ENCODE measurements around the gene LGALS3. TPM values are rescaled to one million over a fixed set of nuclear protein-coding genes. Genes with fewer than 3 reads are reported as not detected.

Gene LGALS3
- total RNA-seq, 3 donors from 2014 or later = 488 to 1,705 (median 1,380) TPM

- ATAC-seq = no peak
- H3K4me1 ChIP-seq (ENCODE audit: low read depth) = peaks cover 32% of the 10 kb centered on the region
- H3K36me3 ChIP-seq (ENCODE audit: low read depth) = no peaks in the 10 kb centered on the region
- H3K9me3 ChIP-seq = no peaks in the 10 kb centered on the region
- H3K4me3 ChIP-seq = no peak overlapping the region
- no peak for TF ChIP-seq CTCF (IDR thresholded peaks at IDR 0.05)
- no peak for DNase-seq
- intact Hi-C loops (cut with DNase I, micrococcal nuclease) = no loop called here
Measured at GRCh38 chr14:55115861-55116245, 13.2 kb upstream of the LGALS3 start.

- ATAC-seq (peak; percentile 85), DNase-seq (peak in 2 of 3 donors; percentile 56 to 60)
- Histone ChIP-seq H3K4me3 (no peak overlapping the region), H3K4me1 (ENCODE audit: low read depth) (peaks cover 38% of the 10 kb centered on the region), H3K9me3 (no peaks in the 10 kb centered on the region), H3K36me3 (ENCODE audit: low read depth) (no peaks in the 10 kb centered on the region)
- intact Hi-C loops (cut with DNase I, micrococcal nuclease) = no loop called here
- no peak for TF ChIP-seq CTCF (IDR thresholded peaks at IDR 0.05)
Measured at GRCh38 chr14:55116246-55117030, 12.6 kb upstream of the LGALS3 start.

- ATAC-seq (no peak), DNase-seq (no peak)
- no peak for TF ChIP-seq CTCF (IDR thresholded peaks at IDR 0.05)
- peaks cover 4% of the 10 kb centered on the region for H3K36me3 ChIP-seq (ENCODE audit: low read depth)
- no peaks in the 10 kb centered on the region for H3K9me3 ChIP-seq
- peaks cover 42% of the 10 kb centered on the region for H3K4me1 ChIP-seq (ENCODE audit: low read depth)
- intact Hi-C loops (cut with DNase I, micrococcal nuclease) = no loop called here
- no peak overlapping the region for H3K4me3 ChIP-seq
Measured at GRCh38 chr14:55117803-55118441, 11.1 kb upstream of the LGALS3 start.

GRCh38 chr14:55118761-55119160 is 10.3 kb upstream of the LGALS3 start:
- H3K9me3 ChIP-seq = no peaks in the 10 kb centered on the region
- no peak for TF ChIP-seq CTCF (IDR thresholded peaks at IDR 0.05)
- intact Hi-C loops (cut with DNase I, micrococcal nuclease) = no loop called here
- no peak for ATAC-seq
- peak in 1 of 3 donors; percentile 1 for DNase-seq
- H3K4me3 ChIP-seq = no peak overlapping the region
- H3K4me1 ChIP-seq (ENCODE audit: low read depth) = peaks cover 49% of the 10 kb centered on the region
- H3K36me3 ChIP-seq (ENCODE audit: low read depth) = peaks cover 4% of the 10 kb centered on the region

GRCh38 chr14:55120571-55121495 is 8.2 kb upstream of the LGALS3 start:
- Histone ChIP-seq H3K36me3 (ENCODE audit: low read depth) (peaks cover 4% of the 10 kb centered on the region), H3K9me3 (no peaks in the 10 kb centered on the region), H3K4me3 (no peak overlapping the region), H3K4me1 (ENCODE audit: low read depth) (peaks cover 59% of the 10 kb centered on the region)
- no peak for TF ChIP-seq CTCF (IDR thresholded peaks at IDR 0.05)
- intact Hi-C loops (cut with DNase I, micrococcal nuclease) = no loop called here
- DNase-seq = peak in 1 of 3 donors; percentile 70
- peak; percentile 24 for ATAC-seq

All from mucosa of descending colon (tissue), 3 donors.